ENCODE data around the gene WNT9A. TPM values are rescaled to one million over a fixed set of nuclear protein-coding genes. Genes with fewer than 3 reads are reported as not detected.

Gene WNT9A
- polyA plus RNA-seq, 1 of the 3 experiments (the other 2 are of a cell fraction), result 0.31 TPM

DNA sequence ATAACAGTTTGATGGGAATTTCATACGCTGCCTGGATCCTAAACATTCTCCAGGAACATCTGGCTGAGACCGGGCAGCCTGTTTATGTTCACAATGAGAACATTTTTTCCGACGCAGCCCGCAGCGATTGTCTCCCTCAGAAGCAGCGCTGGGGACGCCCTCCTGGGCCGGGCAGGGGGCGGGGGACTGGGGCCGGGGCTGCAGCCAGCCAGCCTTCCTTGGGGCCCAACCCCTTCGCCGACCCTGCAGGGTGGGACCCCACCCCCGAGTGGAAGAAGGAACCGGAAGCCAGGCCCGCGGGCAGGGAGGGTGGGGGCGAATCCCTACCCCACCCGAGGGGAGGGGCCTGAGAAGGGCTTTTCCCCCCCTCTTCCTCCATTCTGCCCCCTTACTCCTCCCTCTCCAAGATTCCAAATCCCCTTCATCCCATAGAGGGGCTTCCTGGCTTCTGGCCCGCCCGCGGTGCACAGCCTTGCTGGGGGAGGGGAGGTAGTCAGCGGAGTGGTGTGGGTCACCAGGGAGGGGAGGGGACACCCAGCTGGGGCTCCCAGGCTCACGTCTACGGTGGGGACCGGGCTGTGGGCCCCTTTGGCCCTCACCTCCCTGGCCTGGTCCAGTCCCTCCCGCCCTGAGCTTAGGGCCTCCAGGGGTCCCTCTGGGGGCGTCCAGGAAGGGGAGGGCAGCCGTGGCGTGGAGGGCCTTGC lies 60.6 kb downstream of the WNT9A start:
- Histone ChIP-seq H3K27me3 (ENCODE audit: insufficient read depth) (no peaks in the 10 kb centered on the region), H3K4me2 (no peak overlapping the region), H4K20me1 (ENCODE audit: insufficient read depth) (no peaks in the 10 kb centered on the region), H3K4me3 (ENCODE audit: low read depth in 2 of 2, low read length in 1 of 2) (no peak overlapping the region), H3K9me2 (no peaks in the 10 kb centered on the region), H2AFZ (ENCODE audit: low read depth) (no peak overlapping the region), H3K9ac (no peak overlapping the region), H3K4me1 (ENCODE audit: control insufficient read depth in 1 of 2, insufficient read depth in 2 of 2, low read depth in 1 of 2, low read length in 1 of 2) (no peaks in the 10 kb centered on the region; a peak in 1 of 4 replicates), H3F3A (replicated peaks; ENCODE audit: insufficient read depth) (no peaks in the 10 kb centered on the region), H3K27ac (ENCODE audit: low read depth in 2 of 2, low read length in 1 of 2) (no peak overlapping the region), H3K79me2 (ENCODE audit: insufficient read depth) (no peaks in the 10 kb centered on the region), H3K36me3 (replicated peaks in 1 of 2; ENCODE audit: control insufficient read depth in 1 of 2, insufficient read depth in 2 of 2, low read length in 1 of 2) (no peaks in the 10 kb centered on the region), H3K9me3 (0 out of 2 replicates have a peak, but pooled peaks cover 3% of the 10 kb centered on the region)
- DNase-seq, result peak; percentile 84
- POLR2A ChIA-PET, result no interaction called here
- 28% methylated on average over 5 of the region's 30 CpGs for WGBS (ENCODE audit: low lambda C conversion rate)
- CTCF ChIA-PET, result interaction anchor here (1.3 kb wide), 1 partner anchor 14 kb away, joined by 3 read pairs; no protein-coding TSS in a partner anchor
- no peak for TF ChIP-seq MXI1 (IDR thresholded peaks at IDR 0.05; ENCODE audit: low read depth, low read length)
- TF ChIP-seq YY1 (IDR thresholded peaks at IDR 0.05; ENCODE audit: low read depth), result no peak
- no peak for TF ChIP-seq RXRA (IDR thresholded peaks at IDR 0.05; ENCODE audit: borderline replicate concordance, low read depth)
- TF ChIP-seq GABPA (IDR thresholded peaks at IDR 0.05; ENCODE audit: low read depth), result no peak
- TF ChIP-seq, protein P1, sequence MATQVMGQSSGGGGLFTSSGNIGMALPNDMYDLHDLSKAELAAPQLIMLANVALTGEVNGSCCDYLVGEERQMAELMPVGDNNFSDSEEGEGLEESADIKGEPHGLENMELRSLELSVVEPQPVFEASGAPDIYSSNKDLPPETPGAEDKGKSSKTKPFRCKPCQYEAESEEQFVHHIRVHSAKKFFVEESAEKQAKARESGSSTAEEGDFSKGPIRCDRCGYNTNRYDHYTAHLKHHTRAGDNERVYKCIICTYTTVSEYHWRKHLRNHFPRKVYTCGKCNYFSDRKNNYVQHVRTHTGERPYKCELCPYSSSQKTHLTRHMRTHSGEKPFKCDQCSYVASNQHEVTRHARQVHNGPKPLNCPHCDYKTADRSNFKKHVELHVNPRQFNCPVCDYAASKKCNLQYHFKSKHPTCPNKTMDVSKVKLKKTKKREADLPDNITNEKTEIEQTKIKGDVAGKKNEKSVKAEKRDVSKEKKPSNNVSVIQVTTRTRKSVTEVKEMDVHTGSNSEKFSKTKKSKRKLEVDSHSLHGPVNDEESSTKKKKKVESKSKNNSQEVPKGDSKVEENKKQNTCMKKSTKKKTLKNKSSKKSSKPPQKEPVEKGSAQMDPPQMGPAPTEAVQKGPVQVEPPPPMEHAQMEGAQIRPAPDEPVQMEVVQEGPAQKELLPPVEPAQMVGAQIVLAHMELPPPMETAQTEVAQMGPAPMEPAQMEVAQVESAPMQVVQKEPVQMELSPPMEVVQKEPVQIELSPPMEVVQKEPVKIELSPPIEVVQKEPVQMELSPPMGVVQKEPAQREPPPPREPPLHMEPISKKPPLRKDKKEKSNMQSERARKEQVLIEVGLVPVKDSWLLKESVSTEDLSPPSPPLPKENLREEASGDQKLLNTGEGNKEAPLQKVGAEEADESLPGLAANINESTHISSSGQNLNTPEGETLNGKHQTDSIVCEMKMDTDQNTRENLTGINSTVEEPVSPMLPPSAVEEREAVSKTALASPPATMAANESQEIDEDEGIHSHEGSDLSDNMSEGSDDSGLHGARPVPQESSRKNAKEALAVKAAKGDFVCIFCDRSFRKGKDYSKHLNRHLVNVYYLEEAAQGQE (IDR thresholded peaks at IDR 0.05; ENCODE audit: low read depth, low read length), result no peak
- no peak for TF ChIP-seq FOXJ3 (CRISPR knock-in tag; IDR thresholded peaks at IDR 0.05)
- TF ChIP-seq, protein P2, sequence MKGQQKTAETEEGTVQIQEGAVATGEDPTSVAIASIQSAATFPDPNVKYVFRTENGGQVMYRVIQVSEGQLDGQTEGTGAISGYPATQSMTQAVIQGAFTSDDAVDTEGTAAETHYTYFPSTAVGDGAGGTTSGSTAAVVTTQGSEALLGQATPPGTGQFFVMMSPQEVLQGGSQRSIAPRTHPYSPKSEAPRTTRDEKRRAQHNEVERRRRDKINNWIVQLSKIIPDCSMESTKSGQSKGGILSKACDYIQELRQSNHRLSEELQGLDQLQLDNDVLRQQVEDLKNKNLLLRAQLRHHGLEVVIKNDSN (IDR thresholded peaks at IDR 0.05; ENCODE audit: borderline replicate concordance, low read depth), result no peak
- no peak for TF ChIP-seq NRF1 (IDR thresholded peaks at IDR 0.05; ENCODE audit: low read depth, low read length)
- TF ChIP-seq, protein P3, sequence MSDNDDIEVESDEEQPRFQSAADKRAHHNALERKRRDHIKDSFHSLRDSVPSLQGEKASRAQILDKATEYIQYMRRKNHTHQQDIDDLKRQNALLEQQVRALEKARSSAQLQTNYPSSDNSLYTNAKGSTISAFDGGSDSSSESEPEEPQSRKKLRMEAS (IDR thresholded peaks at IDR 0.05; ENCODE audit: low read depth), result no peak
- TF ChIP-seq, protein P4, sequence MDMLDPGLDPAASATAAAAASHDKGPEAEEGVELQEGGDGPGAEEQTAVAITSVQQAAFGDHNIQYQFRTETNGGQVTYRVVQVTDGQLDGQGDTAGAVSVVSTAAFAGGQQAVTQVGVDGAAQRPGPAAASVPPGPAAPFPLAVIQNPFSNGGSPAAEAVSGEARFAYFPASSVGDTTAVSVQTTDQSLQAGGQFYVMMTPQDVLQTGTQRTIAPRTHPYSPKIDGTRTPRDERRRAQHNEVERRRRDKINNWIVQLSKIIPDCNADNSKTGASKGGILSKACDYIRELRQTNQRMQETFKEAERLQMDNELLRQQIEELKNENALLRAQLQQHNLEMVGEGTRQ (IDR thresholded peaks at IDR 0.05; ENCODE audit: borderline replicate concordance, low read depth, low read length), result no peak
- TF ChIP-seq EP300 (IDR thresholded peaks at IDR 0.05; ENCODE audit: borderline replicate concordance in 1 of 2, low read depth in 1 of 2, low read length in 1 of 2), result no peak
- TF ChIP-seq TCF12 (IDR thresholded peaks at IDR 0.05), result no peak
- TF ChIP-seq FOXM1 (IDR thresholded peaks at IDR 0.05; ENCODE audit: low read depth), result no peak
- TF ChIP-seq TEAD4 (IDR thresholded peaks at IDR 0.05; ENCODE audit: borderline replicate concordance, insufficient read depth), result no peak
- TF ChIP-seq FOSL2 (IDR thresholded peaks at IDR 0.05; ENCODE audit: borderline replicate concordance, low read depth), result no peak
- no peak for TF ChIP-seq SMC3 (IDR thresholded peaks at IDR 0.05; ENCODE audit: low read depth, low read length)
- no peak for TF ChIP-seq POLR2AphosphoS5 (IDR thresholded peaks at IDR 0.05; ENCODE audit: low read depth, low read length)

Data from SK-N-SH (cell line).